Kasumi-1 (cell line): Measurements from ENCODE around the gene ARHGAP12.
"Not testable (repeated sequence)": the region's sequence is repeated elsewhere in the genome, so short reads cannot be mapped to it uniquely, and the experiment has no call there.

ENCODE experiments used
- DNase-seq, 2 experiments: peaks; one replicate each; lab custom pipeline; 2025; lab: John Stamatoyannopoulos, UW

Gene ARHGAP12

GRCh38 chr10:31923389-31923788 lies 5.2 kb downstream of the ARHGAP12 start:
- no peak for DNase-seq

- no peak for DNase-seq
Observed at GRCh38 chr10:31921031-31921430, 7.6 kb downstream of the ARHGAP12 start.

- DNase-seq, result no peak
Observed at GRCh38 chr10:31920538-31920937, 8.1 kb downstream of the ARHGAP12 start.

DNA sequence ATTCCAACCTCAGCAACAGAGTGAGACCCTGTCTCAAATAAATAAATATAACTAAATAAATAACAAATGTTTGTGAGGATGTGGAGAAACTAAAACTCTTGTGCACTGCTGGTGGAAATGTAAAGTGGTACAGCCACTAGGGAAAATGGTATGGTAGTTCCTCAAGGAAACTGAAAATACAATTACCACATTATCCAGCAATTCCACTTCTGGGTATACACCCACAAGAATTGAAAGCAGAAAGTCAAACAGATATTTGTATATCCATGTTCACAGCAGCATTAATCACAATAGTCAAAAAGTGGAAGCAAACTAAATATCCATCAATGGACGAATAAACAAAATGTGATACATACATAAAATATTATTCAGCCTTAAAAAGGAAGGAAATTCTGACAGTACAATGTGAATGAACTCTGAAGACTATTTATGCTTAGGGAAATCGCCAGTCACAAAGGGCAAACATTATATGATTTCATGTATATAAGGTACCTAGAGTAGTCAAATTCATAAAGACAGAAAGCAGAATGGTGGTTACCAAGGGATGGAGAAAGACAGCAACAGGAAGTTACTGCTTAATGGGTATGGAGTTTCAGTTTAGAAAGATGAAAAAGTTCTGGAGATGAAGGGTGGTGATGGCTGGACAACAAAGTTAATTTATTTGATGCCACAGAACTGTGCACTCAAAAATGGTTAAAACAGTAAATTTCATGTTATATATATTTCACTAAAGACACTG lies 9.8 kb downstream of the ARHGAP12 start:
- no peak for DNase-seq

- DNase-seq, result no peak
Observed at GRCh38 chr10:31914370-31914769, 14.3 kb downstream of the ARHGAP12 start.

DNA sequence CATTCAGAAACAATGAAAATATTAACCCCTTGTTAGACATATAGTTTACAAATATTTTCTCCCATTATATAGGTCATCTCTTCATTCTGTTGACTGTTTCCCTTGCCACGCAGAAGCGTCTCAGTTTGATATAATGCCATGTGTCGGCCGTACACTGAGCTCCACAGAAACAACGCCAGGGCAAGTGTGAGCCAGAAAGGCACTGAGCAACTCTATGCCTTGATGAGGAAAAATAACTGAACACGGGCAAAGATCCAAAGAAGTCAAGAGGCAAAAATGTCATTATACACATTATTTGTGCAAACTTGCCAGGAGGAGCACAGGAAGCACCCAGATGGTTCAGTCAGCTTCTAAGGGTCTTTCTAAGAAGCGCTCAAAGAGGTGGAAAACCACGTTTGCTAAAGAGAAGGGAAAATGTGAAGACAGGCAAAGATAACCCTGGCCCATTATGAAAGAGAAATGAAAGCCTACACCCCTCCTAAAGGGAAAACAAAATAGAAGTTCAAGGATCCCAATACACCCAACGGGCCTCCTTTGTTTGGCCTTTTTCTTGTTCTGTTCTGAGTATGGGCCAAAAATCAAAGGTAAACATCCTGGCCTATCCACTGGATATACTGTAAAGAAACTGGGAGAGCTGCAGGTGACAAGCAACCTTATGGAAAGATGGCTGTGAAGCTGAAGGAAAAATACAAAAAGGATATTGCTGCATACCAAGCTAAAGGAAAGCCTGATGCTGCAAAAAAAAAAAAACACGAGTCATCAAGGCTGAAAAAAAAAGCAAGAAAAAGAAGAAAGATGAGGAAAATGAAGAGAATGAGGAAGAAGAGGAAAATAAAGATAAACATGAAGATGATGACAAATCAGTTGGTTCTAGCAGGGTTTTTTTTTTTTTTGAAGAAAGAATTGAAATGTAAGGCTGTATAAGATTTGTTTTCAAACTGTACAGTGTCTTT lies 15.5 kb downstream of the ARHGAP12 start:
- DNase-seq, result no peak

DNA sequence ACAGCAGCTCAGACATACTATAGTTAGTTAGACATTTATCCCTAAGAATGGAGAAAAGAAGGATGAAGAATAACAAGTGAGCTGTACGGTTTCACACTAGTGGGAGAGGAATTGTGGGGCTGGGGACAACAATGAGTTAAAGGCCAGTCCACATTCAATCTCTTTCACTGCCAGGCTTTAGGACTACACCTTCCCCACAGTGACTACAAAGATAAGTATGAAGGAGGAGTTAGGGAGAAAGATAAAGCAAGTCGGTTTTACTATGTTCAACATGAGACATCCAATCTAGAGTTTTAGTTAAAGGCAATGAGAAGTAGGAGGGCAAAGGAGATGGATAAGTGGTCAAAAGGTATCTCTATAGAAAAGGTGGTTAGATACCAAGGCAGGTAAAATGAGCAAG lies 16.3 kb downstream of the ARHGAP12 start:
- DNase-seq, result no peak

DNA sequence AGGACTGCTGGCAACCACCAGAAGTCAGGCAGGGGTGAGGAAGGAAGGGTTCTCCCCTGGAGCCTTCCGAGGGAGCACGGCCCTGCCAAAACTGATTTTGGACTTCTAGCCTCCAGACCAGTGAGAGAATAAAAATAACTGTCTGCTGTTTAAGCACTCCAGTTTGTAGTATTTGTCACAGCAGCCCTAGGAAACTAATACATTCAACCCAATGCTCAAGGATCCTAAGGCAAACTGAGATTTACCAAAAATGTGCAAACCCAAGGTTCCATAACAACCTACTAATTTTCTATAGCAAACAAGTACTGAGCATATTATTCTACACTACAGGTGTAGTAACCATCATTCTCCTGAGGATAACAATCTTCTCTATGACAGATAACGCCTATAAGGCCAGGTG lies 18.6 kb downstream of the ARHGAP12 start:
- DNase-seq, result no peak

DNA sequence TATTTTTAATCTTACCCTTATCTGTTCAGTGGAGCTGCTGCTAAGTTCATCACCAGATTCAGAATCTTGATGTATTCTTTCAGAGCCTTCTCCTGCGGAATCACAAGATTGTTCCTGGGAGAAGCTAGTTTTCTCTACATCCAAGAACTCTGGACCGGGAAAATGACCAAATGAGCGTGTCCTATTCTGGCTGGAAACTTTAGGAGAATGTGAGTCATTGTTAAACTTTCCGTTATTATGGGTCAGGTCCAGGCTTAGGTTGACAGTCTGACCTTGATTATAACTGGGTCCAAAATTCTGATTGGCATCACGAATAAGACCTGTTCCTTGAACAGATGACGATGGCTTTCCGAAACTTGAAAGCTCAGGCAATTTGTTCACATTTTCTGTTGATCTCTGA lies 20.5 kb downstream of the ARHGAP12 start:
- no peak for DNase-seq

- DNase-seq, result no peak
Observed at GRCh38 chr10:31906039-31906438, 22.6 kb downstream of the ARHGAP12 start.

- DNase-seq, result no peak
Observed at GRCh38 chr10:31905586-31905985, 23.0 kb downstream of the ARHGAP12 start.

- DNase-seq, result no peak
Observed at GRCh38 chr10:31902625-31903024, 26.0 kb downstream of the ARHGAP12 start.

DNA sequence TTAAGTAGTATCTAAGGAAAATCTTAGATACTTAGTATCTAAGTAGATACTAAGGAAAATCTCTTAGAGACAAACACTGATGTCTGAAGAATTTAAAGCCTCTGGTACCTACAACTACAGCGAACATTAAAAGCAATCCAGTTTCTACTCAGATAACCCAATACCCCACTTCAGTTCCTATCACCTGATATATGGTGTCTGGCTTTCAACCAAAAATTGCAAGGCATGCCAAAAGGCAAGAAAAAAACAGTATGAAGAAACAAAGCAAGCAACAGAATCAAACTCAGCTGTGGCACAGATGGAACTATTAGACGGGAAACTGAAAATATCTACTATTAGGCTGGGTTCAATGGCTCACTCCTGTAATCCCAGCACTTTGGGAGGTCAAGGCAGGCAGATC lies 31.1 kb downstream of the ARHGAP12 start:
- no peak for DNase-seq

DNA sequence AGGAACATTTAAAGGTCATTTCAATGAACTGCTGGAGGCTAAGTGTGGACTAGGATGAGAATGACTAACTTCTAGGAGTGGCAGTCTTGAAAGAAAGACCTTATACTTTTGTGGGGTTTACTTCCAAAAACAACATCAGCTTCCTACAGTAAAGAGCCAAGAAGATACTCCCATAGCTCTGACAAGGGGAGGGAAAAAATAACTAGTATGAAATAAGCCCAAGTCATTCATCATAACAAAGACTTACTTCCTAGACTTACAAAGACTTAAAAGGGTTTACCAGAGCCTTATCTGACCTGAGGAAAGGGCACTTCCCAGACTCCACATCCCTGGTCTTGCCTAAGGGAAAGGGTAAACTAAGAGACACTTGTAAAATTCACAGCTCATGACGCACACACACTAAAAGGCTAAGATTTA lies 31.7 kb downstream of the ARHGAP12 start:
- DNase-seq, result no peak

GRCh38 chr10:31895722-31896121 lies 32.9 kb downstream of the ARHGAP12 start:
- DNase-seq, result not testable (repeated sequence)

DNA sequence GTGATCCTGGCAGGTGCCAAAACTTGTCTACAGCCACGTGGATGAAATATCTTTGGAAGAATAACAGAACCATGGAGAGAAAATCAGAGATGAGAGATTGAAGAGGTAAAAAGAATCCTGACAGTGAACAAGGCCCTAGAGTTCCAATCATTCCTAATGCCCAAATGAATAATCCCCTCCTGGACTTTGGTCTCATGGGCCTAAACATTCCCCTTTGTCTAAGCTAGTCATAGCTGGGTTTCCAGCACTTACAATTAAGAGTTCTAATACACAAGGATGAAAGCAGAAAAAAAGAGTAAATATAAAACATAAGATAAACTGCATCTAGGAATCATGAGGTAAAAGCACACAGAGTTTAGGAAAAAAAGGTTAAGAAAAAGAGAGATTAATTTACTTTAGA lies 40.2 kb downstream of the ARHGAP12 start:
- no peak for DNase-seq

- no peak for DNase-seq
Observed at GRCh38 chr10:31887850-31888249, 40.8 kb downstream of the ARHGAP12 start.

GRCh38 chr10:31886885-31887284 lies 41.7 kb downstream of the ARHGAP12 start:
- DNase-seq, result no peak

GRCh38 chr10:31885971-31886370 lies 42.7 kb downstream of the ARHGAP12 start:
- no peak for DNase-seq

DNA sequence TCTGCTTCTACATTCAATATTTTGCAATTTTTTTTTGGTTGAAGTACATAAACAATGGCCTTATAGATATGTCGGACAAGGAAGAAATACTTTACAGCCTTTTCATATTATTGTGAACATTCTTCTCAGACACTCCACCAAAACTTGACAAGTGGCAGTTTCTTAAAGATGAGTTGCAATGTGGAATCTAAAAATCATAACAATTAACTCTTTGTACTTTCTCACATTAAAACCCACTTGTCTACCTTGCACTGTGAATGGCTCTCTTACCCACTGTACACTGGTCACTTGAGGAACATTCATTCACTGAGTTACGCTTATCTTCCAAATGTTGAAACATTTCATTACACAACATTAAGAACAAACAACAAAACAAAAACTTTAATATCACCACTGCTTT lies 44.2 kb downstream of the ARHGAP12 start:
- DNase-seq, result no peak

GRCh38 chr10:31883397-31883796 lies 45.2 kb downstream of the ARHGAP12 start:
- DNase-seq, result peak in 1 of 2 experiments; percentile 13

DNA sequence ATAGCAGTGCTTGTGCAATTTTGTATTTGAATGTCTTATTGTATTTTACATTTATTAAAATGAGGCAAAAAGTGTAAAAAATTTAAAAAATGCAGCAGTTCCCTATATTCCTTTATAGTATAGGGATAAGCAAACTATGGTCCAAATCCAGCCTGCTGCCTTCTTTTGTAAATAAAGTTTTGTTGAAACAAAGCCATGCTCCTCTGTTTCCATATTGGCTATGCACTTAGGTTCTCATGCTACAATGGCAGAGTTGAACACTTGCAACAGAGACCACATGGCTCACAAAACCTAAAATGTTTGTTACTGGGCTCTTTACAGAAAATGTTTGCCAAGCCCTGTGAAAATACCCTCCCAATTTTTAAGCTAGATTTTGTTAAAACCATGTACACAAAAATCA lies 50.1 kb downstream of the ARHGAP12 start:
- DNase-seq, result no peak
